ENCODE data around the gene CACNA1G.

DNA sequence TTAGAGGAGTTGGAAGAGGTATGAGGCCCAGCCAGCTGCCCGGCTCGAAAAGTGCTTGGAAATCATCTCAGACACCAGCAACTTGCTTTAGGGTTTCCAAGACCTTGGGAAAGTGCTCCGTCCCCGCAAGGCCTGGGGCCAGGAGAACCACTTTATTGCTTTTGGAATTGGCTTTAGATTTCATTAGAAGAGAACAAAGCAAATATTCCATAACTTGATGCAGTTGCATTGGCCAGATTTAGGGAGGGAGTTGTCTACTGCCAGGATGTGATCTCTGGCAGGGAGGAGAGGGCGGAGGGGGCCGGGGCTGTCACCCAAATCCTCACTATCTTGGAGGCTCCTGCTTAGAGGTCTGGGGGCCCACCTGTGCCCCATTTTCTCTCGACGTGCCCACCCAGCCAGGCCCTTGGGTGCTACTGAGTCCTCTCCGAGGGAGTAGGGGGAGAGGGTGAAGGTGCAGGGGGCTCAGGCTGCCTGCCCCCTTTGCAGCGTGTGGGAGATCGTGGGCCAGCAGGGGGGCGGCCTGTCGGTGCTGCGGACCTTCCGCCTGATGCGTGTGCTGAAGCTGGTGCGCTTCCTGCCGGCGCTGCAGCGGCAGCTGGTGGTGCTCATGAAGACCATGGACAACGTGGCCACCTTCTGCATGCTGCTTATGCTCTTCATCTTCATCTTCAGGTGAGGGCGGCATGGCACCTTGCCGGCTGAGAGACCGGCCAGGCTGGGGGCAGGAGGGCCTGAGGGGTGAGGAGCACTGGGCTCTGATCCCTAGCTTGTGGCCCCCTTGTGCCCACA, 30.6 kb downstream of the CACNA1G start:
- TF ChIP-seq, protein P1, sequence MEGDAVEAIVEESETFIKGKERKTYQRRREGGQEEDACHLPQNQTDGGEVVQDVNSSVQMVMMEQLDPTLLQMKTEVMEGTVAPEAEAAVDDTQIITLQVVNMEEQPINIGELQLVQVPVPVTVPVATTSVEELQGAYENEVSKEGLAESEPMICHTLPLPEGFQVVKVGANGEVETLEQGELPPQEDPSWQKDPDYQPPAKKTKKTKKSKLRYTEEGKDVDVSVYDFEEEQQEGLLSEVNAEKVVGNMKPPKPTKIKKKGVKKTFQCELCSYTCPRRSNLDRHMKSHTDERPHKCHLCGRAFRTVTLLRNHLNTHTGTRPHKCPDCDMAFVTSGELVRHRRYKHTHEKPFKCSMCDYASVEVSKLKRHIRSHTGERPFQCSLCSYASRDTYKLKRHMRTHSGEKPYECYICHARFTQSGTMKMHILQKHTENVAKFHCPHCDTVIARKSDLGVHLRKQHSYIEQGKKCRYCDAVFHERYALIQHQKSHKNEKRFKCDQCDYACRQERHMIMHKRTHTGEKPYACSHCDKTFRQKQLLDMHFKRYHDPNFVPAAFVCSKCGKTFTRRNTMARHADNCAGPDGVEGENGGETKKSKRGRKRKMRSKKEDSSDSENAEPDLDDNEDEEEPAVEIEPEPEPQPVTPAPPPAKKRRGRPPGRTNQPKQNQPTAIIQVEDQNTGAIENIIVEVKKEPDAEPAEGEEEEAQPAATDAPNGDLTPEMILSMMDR (IDR thresholded peaks at IDR 0.05; ENCODE audit: insufficient read depth, low read depth, low read length) = no peak
- TF ChIP-seq EZH2 (IDR thresholded peaks at IDR 0.05; ENCODE audit: insufficient read depth, low read length) = no peak
